Activated CD8-positive, alpha-beta memory T cell treated with anti-CD3 and anti-CD28 coated beads, Interleukin-2, amount 10 ng/mL, durations not matched to agents 7 days and 5 days (primary cell): Measurements from ENCODE around the gene MSRB1. TPM values are rescaled to one million over a fixed set of nuclear protein-coding genes. Genes with fewer than 3 reads are reported as not detected.
"Not testable (repeated sequence)": the region's sequence is repeated elsewhere in the genome, so short reads cannot be mapped to it uniquely, and the experiment has no call there.

Experiments
- ATAC-seq: fragments of 150-1000 bp; cut with Tn5 transposase; one replicate; pipeline ENCODE4 v1.10.0; 2021; ENCODE audit warnings: moderate library complexity
- CTCF ChIA-PET: fragments of 350-600 bp; sonication (Branson Sonifier 250); formaldehyde crosslinking; loops from one replicate; lab custom pipeline; 2021; ENCODE audit warnings: antibody characterized with exemption; lab: Charles Lee
- DNase-seq: peaks from one replicate; pipeline ENCODE4 v3.0.0-alpha.2; 2020
- H3K27ac Mint-ChIP-seq: one replicate; pipeline ENCODE4 v1.8.0; 2021; ENCODE audit warnings: mild to moderate bottlenecking, mixed read lengths
- H3K27me3 Mint-ChIP-seq: one replicate; pipeline ENCODE4 v1.8.0; 2021; ENCODE audit warnings: mixed read lengths
- H3K36me3 Mint-ChIP-seq: one replicate; pipeline ENCODE4 v1.8.0; 2021; ENCODE audit warnings: mild to moderate bottlenecking, mixed read lengths
- H3K4me1 Mint-ChIP-seq: one replicate; pipeline ENCODE4 v1.8.0; 2021; ENCODE audit warnings: mixed read lengths
- H3K4me3 Mint-ChIP-seq: one replicate; pipeline ENCODE4 v1.8.0; 2021; ENCODE audit warnings: mild to moderate bottlenecking, moderate library complexity, mixed read lengths
- H3K9me3 Mint-ChIP-seq: one replicate; pipeline ENCODE4 v1.8.0; 2022; ENCODE audit warnings: low read depth, mixed read lengths
- total RNA-seq, 2 experiments: library from RNA; stranded (reverse); gene quantifications; one replicate each; pipeline ENCODE4 v1.2.3, GENCODE V29; 2021

The MSRB1 gene
- total RNA-seq, 2 experiments from 2014 or later: 14.5 to 19.8 TPM

DNA sequence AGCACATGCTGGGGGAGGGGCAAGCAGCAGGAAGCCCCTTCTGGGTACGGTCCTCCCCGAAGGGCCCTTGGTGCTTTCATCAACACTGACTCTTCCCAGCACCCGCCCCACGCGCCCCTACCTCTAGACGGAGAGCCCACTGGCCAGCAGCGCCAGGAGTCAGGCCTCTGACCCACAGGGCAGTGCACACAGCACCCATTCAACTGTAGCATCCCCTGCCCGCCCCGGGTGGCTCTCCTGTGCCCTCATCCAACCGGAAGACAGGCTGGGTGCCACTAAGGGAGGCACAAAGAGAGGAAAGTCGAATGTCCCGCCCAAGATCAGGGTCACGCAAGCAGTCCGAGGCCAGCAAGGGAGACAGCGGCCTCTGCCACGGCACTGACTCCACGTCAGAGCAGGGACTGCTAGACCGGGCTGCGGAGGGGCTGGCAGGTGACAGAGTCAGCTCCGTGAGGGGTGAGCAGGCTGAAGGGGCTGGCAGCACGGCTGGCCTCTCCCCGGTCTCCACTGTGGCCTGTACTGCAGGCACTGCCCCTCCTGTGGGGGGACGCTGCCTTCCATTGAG, 9.8 kb downstream of the MSRB1 start:
- peaks cover 3% of the 10 kb centered on the region for H3K36me3 Mint-ChIP-seq
- no peak for ATAC-seq
- peaks cover 8% of the 10 kb centered on the region for H3K27me3 Mint-ChIP-seq

DNA sequence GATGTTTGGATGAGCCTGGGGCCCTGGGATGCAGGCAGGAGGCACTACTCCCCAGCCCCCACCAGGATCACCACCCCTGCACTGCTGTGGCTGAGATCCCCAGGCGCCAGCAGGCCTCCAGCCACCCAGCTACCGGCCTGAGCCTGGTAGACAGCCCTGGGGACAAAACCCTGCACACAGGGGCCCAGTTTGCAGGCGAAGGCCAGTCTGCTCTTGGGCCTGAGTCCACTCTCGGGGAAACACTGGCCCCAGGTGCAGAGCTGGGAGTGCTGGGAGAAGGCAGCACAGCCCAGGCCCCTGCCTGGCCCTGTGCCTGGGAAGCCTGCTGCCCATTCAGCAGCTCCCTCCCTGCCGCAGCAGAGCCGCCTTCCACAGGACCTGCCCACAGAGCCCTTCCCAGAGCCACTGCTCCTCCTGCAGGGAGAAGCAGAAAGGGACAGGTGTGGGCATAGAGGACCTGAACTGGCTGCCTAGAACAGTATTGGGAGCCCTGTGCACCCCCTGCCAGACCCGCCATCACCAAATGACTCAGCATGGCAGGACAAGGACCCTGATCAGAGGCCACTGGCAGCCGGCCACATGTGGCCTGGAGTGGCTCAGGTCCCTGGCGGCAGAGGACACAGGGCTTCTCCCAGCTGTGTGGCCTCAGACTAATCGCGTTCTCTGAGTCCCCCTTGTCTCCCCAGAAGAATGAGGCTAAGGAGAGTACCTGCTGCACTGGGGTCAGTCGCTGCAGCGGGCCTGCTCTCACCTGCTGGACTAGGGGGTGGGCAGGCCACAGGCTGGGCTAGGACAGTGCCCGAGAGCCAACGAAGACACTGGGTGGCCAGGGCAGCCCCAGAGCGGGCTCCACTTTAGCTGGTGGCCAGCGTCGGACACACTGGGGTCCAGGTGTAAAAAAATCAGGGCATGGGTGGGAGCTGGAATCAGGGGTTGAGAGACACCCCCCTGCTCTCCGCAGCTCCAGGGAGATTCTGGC, 10.7 kb downstream of the MSRB1 start:
- Mint-ChIP-seq H3K36me3 (no peaks in the 10 kb centered on the region), H3K4me3 (no peak overlapping the region), H3K9me3 (no peaks in the 10 kb centered on the region), H3K4me1 (peaks cover 2% of the 10 kb centered on the region), H3K27me3 (peaks cover 8% of the 10 kb centered on the region), H3K27ac (no peak overlapping the region)
- DNase-seq (no peak), ATAC-seq (no peak)
- CTCF ChIA-PET: interaction anchor here (1.2 kb wide), 1 partner anchor 9 kb away, joined by 4 read pairs; no protein-coding TSS in a partner anchor

More for the DNA sequence above, 9.8 kb downstream of the MSRB1 start:
- DNase-seq: no peak
- CTCF ChIA-PET: interaction anchor here (1.2 kb wide), 1 partner anchor 10 kb away, joined by 4 read pairs; no protein-coding TSS in a partner anchor
- Mint-ChIP-seq H3K27ac (no peak overlapping the region), H3K4me3 (no peak overlapping the region), H3K4me1 (peaks cover 2% of the 10 kb centered on the region), H3K9me3 (no peaks in the 10 kb centered on the region)

DNA sequence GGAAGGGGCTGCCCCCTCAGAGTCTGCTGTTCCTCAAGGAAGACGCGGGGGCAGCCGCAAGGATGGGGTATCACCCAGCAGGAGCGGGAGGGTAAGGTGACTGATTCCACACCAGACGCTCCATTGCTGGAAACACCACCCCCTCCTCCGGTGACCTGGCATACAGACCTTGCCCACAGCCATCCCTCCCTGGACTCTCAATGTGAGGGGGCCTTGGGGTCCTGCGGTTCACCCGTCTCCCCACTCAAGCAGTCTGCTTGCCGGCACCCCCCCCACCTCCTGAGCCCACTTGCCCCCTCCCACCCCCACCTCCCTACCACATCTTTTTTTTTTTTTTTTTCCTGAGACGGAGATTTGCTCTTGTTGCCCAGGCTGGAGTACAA, 12.7 kb downstream of the MSRB1 start:
- DNase-seq: no peak
- Mint-ChIP-seq H3K27ac (no peak overlapping the region), H3K36me3 (no peaks in the 10 kb centered on the region), H3K9me3 (no peaks in the 10 kb centered on the region), H3K4me1 (peaks cover 2% of the 10 kb centered on the region), H3K4me3 (no peak overlapping the region), H3K27me3 (peaks cover 8% of the 10 kb centered on the region)
- CTCF ChIA-PET: interaction anchor here (0.7 to 2.9 kb wide), 7 partner anchors 10 to 96 kb away, joined by 3 to 24 read pairs (median 9); partner anchors contain the start of gene MSRB1
- ATAC-seq: no peak

DNA sequence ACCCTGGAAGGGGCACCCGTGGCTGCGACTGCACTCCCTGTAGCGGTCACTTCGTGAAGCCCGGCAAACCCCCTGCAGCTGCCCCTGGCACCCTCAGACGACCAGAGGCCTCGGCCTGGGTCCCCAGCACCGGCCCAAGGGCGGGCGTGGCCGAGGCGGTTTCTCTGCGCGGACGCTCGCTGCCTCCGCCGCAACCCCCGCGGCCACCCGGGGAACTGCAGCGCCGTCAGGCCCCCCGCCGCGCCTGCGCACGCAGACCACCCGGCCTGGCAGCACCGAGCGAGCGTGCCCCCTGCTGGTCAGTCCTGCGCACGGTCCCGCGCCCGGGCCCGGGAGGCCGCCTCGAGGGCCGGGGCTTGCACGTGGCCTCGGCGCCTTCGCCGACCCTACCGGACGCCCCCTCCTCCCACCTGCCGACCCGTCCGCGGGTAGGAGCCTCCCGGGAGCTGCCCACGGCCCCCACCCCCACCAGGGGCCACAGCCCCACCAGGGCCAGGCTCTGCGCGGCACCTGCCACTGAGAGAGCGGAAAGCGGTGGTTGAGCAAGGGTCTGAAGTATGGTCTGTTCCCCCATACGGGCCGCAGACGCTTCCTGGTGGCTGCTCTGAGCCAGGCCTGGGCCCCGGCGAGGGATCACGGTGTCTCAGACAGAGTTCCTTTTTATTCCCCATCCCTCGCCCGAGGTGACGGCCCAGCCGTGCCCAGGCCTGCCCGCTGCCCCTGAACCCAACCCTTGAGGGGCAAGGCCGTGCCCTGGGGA, 13.2 kb downstream of the MSRB1 start:
- Mint-ChIP-seq H3K27me3 (peaks cover 8% of the 10 kb centered on the region), H3K27ac (no peak overlapping the region), H3K9me3 (no peaks in the 10 kb centered on the region), H3K4me3 (no peak overlapping the region), H3K4me1 (peaks cover 2% of the 10 kb centered on the region), H3K36me3 (no peaks in the 10 kb centered on the region)
- DNase-seq (peak; percentile 93), ATAC-seq (peak; percentile 95)
- CTCF ChIA-PET: interaction anchor here (0.5 to 2.9 kb wide), 23 partner anchors 9 to 587 kb away, joined by 3 to 24 read pairs (median 5); partner anchors contain the start of genes FAHD1, MSRB1, NTHL1 and NUBP2

DNA sequence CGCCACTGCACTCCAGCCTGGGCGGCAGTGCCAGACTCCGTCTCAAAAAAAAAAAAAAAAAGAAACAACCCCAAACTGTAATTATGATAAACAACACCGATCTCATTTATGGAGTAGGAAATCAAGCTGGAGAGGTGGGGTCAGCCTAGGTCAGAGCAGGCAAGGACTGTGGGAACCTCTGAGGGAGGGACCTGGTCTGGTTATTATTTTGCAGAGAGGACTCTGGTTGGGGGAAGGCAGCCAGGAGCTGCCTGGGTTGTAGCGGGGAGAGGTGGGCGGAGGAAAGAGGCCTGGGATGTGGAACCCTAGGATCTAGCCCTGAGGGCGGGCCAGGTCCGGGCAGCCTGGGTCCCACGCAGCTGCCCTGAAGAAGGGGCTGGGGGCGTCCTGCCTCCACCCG, 13.9 kb downstream of the MSRB1 start:
- H3K4me1 Mint-ChIP-seq: peaks cover 2% of the 10 kb centered on the region
- H3K27me3 Mint-ChIP-seq: peaks cover 10% of the 10 kb centered on the region
- no peaks in the 10 kb centered on the region for H3K9me3 Mint-ChIP-seq
- no peaks in the 10 kb centered on the region for H3K36me3 Mint-ChIP-seq
- no peak for DNase-seq
- H3K4me3 Mint-ChIP-seq: peak overlapping the region; percentile 48
- peak; percentile 14 for ATAC-seq
- CTCF ChIA-PET: interaction anchor here (0.5 to 2.9 kb wide), 24 partner anchors 8 to 586 kb away, joined by 3 to 24 read pairs (median 5); partner anchors contain the start of genes FAHD1, MSRB1, NTHL1 and NUBP2
- peak overlapping the region; percentile 61 for H3K27ac Mint-ChIP-seq

DNA sequence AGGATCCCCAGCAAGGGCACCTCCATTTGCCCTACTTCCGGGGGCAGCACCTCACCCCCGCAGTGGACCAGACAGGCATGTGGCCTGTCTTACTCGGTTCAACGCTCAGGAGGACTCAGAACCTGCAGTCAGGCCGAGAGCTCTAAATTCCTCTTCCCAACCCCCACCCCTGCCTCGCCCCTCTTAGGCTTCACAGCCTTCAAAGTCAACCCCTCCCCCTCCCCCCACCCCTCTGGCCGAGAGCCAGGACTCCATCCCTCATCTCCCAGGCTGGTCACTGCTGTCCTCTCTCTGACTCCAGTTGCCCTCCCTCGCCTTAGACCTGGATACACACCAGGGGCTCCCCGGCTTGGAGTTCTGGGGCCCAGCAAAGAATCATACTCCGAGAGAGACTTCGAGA, 16.7 kb downstream of the MSRB1 start:
- DNase-seq: no peak
- H3K27ac Mint-ChIP-seq: no peak overlapping the region
- CTCF ChIA-PET: no interaction called here
- H3K4me3 Mint-ChIP-seq: no peak overlapping the region
- peaks cover 28% of the 10 kb centered on the region for H3K27me3 Mint-ChIP-seq
- ATAC-seq: no peak
- peaks cover 2% of the 10 kb centered on the region for H3K4me1 Mint-ChIP-seq
- H3K36me3 Mint-ChIP-seq: no peaks in the 10 kb centered on the region
- no peaks in the 10 kb centered on the region for H3K9me3 Mint-ChIP-seq

DNA sequence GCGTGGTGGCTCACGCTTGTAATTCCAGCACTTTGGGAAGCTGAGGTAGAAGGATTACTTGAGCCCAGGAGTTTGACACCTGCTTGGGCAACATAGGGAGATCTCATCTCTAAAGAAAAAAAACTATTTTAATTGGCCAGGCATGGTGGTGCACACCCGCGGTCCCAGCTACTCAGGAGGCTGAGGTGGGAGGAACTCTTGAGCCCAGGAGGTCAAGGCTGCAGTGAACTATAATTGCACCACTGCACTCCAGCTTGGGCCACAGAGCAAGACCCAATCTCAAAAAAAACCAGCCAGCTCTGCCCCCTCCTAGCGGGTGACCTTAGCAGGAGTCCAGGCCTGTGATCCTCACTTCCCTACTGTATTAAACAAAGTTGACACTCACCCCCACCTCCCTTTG, 18.9 kb downstream of the MSRB1 start:
- no peaks in the 10 kb centered on the region for H3K9me3 Mint-ChIP-seq
- no peaks in the 10 kb centered on the region for H3K36me3 Mint-ChIP-seq
- no peak overlapping the region for H3K27ac Mint-ChIP-seq
- peaks cover 1% of the 10 kb centered on the region for H3K4me1 Mint-ChIP-seq
- no peak for ATAC-seq
- H3K27me3 Mint-ChIP-seq: peaks cover 45% of the 10 kb centered on the region
- CTCF ChIA-PET: interaction anchor here (0.7 to 1.7 kb wide), 4 partner anchors 12 to 216 kb away, joined by 3 to 4 read pairs (median 4); no protein-coding TSS in a partner anchor
- no peak for DNase-seq
- no peak overlapping the region for H3K4me3 Mint-ChIP-seq

DNA sequence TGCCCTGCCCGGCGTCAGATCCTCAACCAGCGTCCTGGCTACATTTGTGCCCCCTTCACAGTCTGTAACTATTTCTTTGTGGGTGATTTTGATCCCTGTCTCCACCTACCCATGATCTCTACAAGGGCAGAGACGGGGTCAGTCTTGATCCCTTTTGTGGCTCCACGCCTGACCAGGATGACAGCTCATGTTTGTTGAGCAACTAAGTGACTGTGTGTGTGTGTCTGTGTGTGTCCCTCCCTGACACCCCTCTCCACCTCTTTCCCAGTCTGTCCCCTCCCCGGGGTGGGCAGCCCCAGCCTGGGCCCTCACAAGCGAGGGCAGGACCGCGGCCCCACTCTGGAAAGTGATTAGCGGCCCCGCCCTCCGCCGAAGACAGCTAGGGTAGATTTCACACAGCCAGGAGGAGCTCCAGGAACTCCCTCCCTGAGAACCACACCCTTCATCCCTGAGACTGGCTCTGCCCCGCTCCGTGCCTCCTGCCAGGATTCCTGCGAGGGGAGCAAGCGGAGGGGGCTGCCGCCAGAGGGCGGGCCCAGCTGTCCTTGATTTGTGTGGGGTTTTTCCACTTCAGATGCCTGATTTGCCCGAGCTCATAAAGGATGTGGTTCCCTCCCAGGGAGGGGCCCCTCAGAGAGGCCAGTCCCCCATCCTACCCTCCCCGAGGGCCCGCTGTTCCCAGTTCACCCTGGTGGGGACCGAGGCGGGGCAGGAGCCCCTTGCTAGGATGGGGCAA, 19.5 kb downstream of the MSRB1 start:
- H3K27ac Mint-ChIP-seq: no peak overlapping the region
- H3K27me3 Mint-ChIP-seq: peaks cover 50% of the 10 kb centered on the region
- CTCF ChIA-PET: interaction anchor here (0.6 to 1.7 kb wide), 5 partner anchors 9 to 217 kb away, joined by 3 to 4 read pairs (median 3); no protein-coding TSS in a partner anchor
- H3K9me3 Mint-ChIP-seq: no peaks in the 10 kb centered on the region
- no peak for DNase-seq
- H3K4me3 Mint-ChIP-seq: no peak overlapping the region
- no peaks in the 10 kb centered on the region for H3K4me1 Mint-ChIP-seq
- H3K36me3 Mint-ChIP-seq: no peaks in the 10 kb centered on the region
- ATAC-seq: no peak

DNA sequence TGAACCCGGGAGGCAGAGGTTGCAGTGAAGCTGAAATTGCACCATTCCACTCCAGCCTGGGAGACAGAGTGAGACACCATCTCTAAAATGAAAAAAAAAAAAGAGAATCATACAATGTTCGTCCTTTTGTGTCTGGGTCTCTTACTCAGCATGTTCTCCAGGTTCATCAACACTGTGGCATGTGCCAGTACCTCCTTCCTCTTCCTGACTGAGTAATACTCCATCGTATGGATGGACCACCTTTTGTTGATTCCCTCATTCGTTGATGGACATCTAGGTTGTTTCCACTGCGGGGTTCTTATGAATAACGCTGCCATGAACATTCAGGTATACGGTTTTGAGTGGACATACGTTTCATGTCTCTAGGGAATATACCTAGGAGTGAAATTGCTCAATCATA, 20.6 kb downstream of the MSRB1 start:
- DNase-seq (no peak), ATAC-seq (no peak)
- H3K9me3 Mint-ChIP-seq: no peaks in the 10 kb centered on the region
- H3K4me3 Mint-ChIP-seq: no peak overlapping the region
- CTCF ChIA-PET: interaction anchor here (1.7 kb wide), 1 partner anchor 20 kb away, joined by 3 read pairs; no protein-coding TSS in a partner anchor
- no peak overlapping the region for H3K27ac Mint-ChIP-seq
- no peaks in the 10 kb centered on the region for H3K4me1 Mint-ChIP-seq
- no peaks in the 10 kb centered on the region for H3K36me3 Mint-ChIP-seq
- H3K27me3 Mint-ChIP-seq: peaks cover 53% of the 10 kb centered on the region

DNA sequence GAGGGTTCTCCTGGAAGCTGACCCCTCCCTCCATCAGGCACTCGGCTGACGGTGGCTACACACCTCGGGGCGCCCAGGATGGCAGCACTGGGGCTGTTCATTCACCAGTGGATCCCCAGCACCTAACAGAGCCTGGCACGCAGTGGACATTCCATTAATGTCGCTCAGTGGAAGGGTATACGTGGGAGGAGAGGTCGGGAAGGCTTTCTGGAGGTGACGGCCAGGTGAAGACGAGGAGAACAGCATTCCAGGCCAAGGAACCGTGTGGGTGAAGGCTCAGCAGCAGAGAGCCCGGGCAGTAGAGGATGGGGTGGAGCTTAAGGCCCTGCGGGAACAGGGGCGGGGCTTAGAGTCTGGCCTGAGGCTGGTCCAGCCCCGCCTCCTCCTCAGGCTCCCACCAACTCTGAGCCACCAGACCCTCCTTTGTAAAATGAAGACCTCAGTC, 22.2 kb downstream of the MSRB1 start:
- ATAC-seq (peak; percentile 35), DNase-seq (no peak)
- Mint-ChIP-seq H3K9me3 (no peaks in the 10 kb centered on the region), H3K36me3 (no peaks in the 10 kb centered on the region), H3K4me3 (no peak overlapping the region), H3K27ac (no peak overlapping the region), H3K4me1 (no peaks in the 10 kb centered on the region), H3K27me3 (peaks cover 69% of the 10 kb centered on the region)
- CTCF ChIA-PET: interaction anchor here (0.9 to 1.0 kb wide), 2 partner anchors 9 to 14 kb away, joined by 3 read pairs; no protein-coding TSS in a partner anchor

DNA sequence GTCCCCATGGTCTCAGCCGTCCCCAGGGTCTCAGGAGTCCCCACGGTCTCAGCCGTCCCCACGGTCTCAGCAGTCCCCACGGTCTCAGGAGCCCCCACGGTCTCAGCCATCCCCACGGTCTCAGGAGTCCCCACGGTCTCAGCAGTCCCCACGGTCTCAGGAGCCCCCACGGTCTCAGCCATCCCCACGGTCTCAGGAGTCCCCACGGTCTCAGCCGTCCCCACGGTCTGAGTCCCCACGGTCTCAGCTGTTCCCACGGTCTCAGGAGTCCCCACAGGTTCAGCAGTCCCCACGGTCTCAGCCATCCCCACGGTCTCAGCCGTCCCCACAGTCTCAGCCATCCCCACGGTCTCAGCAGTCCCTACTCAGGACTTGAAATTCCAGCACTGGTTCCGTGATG, 22.9 kb downstream of the MSRB1 start:
- not testable (repeated sequence) for H3K36me3 Mint-ChIP-seq, H3K4me1 Mint-ChIP-seq, H3K9me3 Mint-ChIP-seq, H3K4me3 Mint-ChIP-seq, DNase-seq, ATAC-seq, H3K27ac Mint-ChIP-seq
- CTCF ChIA-PET: interaction anchor here (0.9 kb wide), 1 partner anchor 15 kb away, joined by 3 read pairs; no protein-coding TSS in a partner anchor
- H3K27me3 Mint-ChIP-seq: peaks cover 75% of the 10 kb centered on the region

DNA sequence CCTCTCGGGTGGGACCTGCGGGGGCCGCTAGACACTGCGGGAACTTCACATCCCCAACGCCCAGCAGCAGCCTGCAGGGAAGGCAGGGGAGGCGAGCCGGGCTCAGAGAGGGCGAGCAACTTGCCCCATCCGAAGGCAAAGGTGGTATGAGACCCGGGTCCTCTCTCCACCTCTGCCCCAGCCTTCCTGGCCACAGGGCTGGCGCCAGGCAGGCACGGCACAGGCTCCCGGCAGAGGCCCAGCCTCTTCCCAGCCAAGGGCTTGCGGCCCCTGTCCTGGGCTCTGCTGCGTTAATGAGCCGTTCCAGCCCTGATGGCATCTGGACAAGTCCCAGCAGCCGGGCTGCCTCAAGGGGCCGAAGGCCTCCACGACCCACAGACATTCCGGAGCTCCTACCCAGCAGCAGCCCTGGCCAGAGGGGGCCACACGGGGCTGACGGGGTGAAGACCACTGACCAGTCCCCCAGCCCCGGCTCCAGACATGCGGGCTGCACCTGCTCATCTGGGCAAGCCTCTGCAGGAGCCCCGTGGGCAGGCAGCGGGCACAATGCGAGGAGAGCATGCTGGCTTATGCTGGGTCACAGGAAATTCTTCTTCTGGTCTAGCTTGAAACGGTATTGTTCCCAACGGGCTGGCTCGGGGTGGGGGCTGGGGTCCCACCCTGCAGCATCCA, 23.5 kb downstream of the MSRB1 start:
- DNase-seq (no peak), ATAC-seq (no peak)
- Mint-ChIP-seq H3K36me3 (no peaks in the 10 kb centered on the region), H3K9me3 (no peaks in the 10 kb centered on the region), H3K27ac (no peak overlapping the region), H3K4me1 (no peaks in the 10 kb centered on the region), H3K27me3 (peaks cover 80% of the 10 kb centered on the region), H3K4me3 (no peak overlapping the region)
- CTCF ChIA-PET: no interaction called here
